Gastroesophageal sphincter (tissue), 4 donors: ENCODE measurements around the gene MCC. TPM values are rescaled to one million over a fixed set of nuclear protein-coding genes. Genes with fewer than 3 reads are reported as not detected.

ENCODE experiments used
- ATAC-seq: fragments of 150-250 bp; one replicate; pipeline ENCODE4 v1.9.1; 2016; ENCODE audit warnings: mild to moderate bottlenecking, moderate library complexity
- H3K27ac ChIP-seq, 4 donors: fragments of 200-600 bp; sonication (generic) in 3 of 4; 1 replicate in 3 of 4; 2 replicates in 1 of 4; pipeline ENCODE4 v1.5.1; 2016 to 2019
- H3K27me3 ChIP-seq: fragments of 200-600 bp; sonication (generic); one replicate; pipeline ENCODE4 v1.5.1; 2019
- H3K36me3 ChIP-seq, 2 donors: fragments of 200-600 bp; sonication (generic); one replicate each; pipeline ENCODE4 v1.5.1; 2019; ENCODE audit warnings: control low read depth in 1 of 2
- H3K4me1 ChIP-seq, 3 donors: fragments of 200-600 bp; sonication (generic); 1 replicate in 2 of 3; 2 replicates in 1 of 3; pipeline ENCODE4 v1.5.1; 2016 to 2019; ENCODE audit warnings: control low read depth in 2 of 3
- H3K4me3 ChIP-seq, 2 donors: fragments of 200-600 bp; sonication (generic); one replicate each; pipeline ENCODE4 v1.5.1; 2019; ENCODE audit warnings: mild to moderate bottlenecking in 1 of 2, moderate library complexity in 1 of 2
- H3K9me3 ChIP-seq, 3 donors: fragments of 200-600 bp; sonication (generic); one replicate each; pipeline ENCODE4 v1.5.1; 2017 to 2019; ENCODE audit warnings: control low read depth in 2 of 3
- EP300 ChIP-seq: sonication (generic); formaldehyde crosslinking; IDR thresholded peaks from one replicate; pipeline ENCODE4 v1.6.1; 2017; ENCODE audit warnings: antibody characterized with exemption, mild to moderate bottlenecking
- POLR2A ChIP-seq, 2 donors: fragments of 450-650 bp; IDR thresholded peaks; one replicate each; pipeline ENCODE4 v1.6.1; 2017; ENCODE audit warnings: antibody characterized with exemption in 2 of 2, mild to moderate bottlenecking in 2 of 2, moderate library complexity in 1 of 2
- POLR2AphosphoS5 ChIP-seq: sonication (generic); formaldehyde crosslinking; IDR thresholded peaks from one replicate; pipeline ENCODE4 v1.6.1; 2017; ENCODE audit warnings: antibody characterized with exemption
- WGBS, 2 donors: methylation state at CpG; one replicate each; pipeline ENCODE4 v1.1.5; 2018; ENCODE audit warnings: low coverage in 1 of 2; 5-methylcytosine and 5-hydroxymethylcytosine counted together
- total RNA-seq, 4 donors: library from RNA; depleted of rRNA; stranded (reverse); fragments of >200 nt; gene quantifications; one replicate each; pipeline ENCODE4 v1.1.0, GENCODE V29; 2016
- TF ChIP-seq, protein P1 (sequence below), 4 experiments: fragments of 200-600 bp in 2 of 4; fragments of 450-650 bp in 2 of 4; sonication (generic) in 1 of 4; IDR thresholded peaks; one replicate each; pipeline ENCODE4 v1.5.1; 2017 to 2019; ENCODE audit warnings: antibody characterized with exemption in 4 of 4, mild to moderate bottlenecking in 2 of 4, moderate library complexity in 2 of 4

The MCC gene
- total RNA-seq, 4 donors from 2014 or later, result 20.5 to 28.7 (median 23.5) TPM

DNA sequence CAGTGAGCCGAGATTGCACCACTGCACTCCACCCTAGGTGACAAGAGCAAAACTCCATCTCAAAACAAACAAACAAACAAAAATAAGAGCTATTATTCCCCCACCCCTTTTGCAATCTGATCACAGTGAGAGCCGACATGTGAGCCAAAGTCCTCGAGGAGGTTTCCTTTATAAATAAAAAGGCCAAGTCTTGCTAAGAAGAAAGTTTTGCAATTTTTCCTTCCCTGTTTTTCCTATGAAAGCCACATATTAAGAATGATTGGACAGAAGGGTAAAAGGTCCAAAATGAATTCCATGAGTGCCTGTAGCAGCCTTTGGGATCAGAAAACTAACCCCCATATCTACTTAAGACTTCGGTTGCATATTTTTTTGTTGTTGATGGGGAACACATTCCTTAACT, 233.1 kb downstream of the MCC start:
- H3K4me3 ChIP-seq, result no peak overlapping the region
- H3K36me3 ChIP-seq, result no peaks in the 10 kb centered on the region
- TF ChIP-seq, protein P1, sequence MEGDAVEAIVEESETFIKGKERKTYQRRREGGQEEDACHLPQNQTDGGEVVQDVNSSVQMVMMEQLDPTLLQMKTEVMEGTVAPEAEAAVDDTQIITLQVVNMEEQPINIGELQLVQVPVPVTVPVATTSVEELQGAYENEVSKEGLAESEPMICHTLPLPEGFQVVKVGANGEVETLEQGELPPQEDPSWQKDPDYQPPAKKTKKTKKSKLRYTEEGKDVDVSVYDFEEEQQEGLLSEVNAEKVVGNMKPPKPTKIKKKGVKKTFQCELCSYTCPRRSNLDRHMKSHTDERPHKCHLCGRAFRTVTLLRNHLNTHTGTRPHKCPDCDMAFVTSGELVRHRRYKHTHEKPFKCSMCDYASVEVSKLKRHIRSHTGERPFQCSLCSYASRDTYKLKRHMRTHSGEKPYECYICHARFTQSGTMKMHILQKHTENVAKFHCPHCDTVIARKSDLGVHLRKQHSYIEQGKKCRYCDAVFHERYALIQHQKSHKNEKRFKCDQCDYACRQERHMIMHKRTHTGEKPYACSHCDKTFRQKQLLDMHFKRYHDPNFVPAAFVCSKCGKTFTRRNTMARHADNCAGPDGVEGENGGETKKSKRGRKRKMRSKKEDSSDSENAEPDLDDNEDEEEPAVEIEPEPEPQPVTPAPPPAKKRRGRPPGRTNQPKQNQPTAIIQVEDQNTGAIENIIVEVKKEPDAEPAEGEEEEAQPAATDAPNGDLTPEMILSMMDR (IDR thresholded peaks at IDR 0.05), result no peak
- no peak for TF ChIP-seq POLR2A (IDR thresholded peaks at IDR 0.05)
- TF ChIP-seq EP300, result no peak
- TF ChIP-seq POLR2AphosphoS5, result no peak
- H3K9me3 ChIP-seq, result no peaks in the 10 kb centered on the region
- H3K4me1 ChIP-seq, result peaks cover 0 to 38% (median 8%) of the 10 kb centered on the region in 3 donors
- H3K27me3 ChIP-seq, result no peaks in the 10 kb centered on the region
- no peak for ATAC-seq
- 47 to 55% methylated on average over 3 to 4 of the region's 4 CpGs for WGBS, 2 donors
- H3K27ac ChIP-seq, result peak overlapping the region in 2 of 4 donors; percentile 14 to 18

DNA sequence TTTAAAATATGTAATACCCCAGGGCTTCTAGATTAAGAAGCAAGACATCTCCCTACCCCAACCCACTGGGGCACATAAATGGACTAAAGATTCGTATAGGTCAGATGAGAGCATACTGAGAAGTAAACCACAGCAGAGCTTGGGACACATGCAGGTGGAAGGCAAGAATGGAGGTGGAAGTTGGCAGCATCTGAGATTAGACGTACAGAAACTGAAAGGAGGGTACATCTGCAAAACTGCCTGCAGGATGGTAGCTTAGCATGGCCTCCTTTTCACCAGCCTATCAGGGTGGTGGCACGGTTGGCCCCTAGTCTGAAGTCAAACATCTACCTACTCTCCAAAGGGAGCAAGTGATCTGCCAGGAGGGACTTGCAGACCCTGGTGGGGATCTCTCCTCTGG, 235.2 kb downstream of the MCC start:
- no peaks in the 10 kb centered on the region for H3K27me3 ChIP-seq
- peaks cover 0 to 49% (median 15%) of the 10 kb centered on the region in 3 donors for H3K4me1 ChIP-seq
- WGBS, 2 donors, result 79 to 90% methylated on average over 3 of the region's 3 CpGs
- no peaks in the 10 kb centered on the region for H3K9me3 ChIP-seq
- TF ChIP-seq, protein P1 (IDR thresholded peaks at IDR 0.05), result no peak
- TF ChIP-seq EP300, result no peak
- no peak for TF ChIP-seq POLR2AphosphoS5
- H3K4me3 ChIP-seq, result no peak overlapping the region
- no peak overlapping the region for H3K27ac ChIP-seq
- no peaks in the 10 kb centered on the region for H3K36me3 ChIP-seq
- no peak for ATAC-seq

DNA sequence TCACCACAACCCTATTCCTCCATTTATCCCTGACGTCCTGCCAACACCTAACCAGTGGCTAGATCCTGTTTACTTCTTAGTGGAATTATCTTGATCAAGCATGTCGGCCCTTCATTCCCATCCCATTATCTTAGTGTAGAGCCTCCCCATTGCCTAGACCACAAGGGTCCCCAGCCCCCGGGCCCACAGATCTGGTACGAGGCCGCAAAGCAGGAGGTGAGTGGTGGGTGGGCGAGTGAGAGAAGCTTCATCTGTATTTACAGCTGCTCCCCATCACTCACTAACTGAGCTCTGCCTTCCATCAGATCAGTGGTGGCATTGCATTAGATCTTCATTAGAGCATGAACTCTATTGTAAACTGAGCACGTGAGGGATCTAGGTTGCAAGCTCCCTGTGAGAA, 236.2 kb downstream of the MCC start:
- 69 to 100% methylated on average over 3 to 4 of the region's 7 CpGs for WGBS, 2 donors
- no peaks in the 10 kb centered on the region for H3K36me3 ChIP-seq
- no peak overlapping the region for H3K27ac ChIP-seq
- TF ChIP-seq EP300, result no peak
- TF ChIP-seq POLR2AphosphoS5, result no peak
- TF ChIP-seq, protein P1 (IDR thresholded peaks at IDR 0.05), result no peak
- TF ChIP-seq POLR2A (IDR thresholded peaks at IDR 0.05), result no peak
- peaks cover 0 to 50% (median 15%) of the 10 kb centered on the region in 3 donors for H3K4me1 ChIP-seq
- no peaks in the 10 kb centered on the region for H3K9me3 ChIP-seq
- no peaks in the 10 kb centered on the region for H3K27me3 ChIP-seq
- no peak overlapping the region for H3K4me3 ChIP-seq
- ATAC-seq, result no peak

GRCh38 chr5:113250341-113250953, 237.8 kb downstream of the MCC start:
- no peaks in the 10 kb centered on the region for H3K9me3 ChIP-seq
- WGBS, 2 donors, result 5 to 13% methylated on average over 7 of the region's 7 CpGs
- TF ChIP-seq POLR2A (IDR thresholded peaks at IDR 0.05) (no peak), POLR2AphosphoS5 (peak; percentile 88)
- H3K4me3 ChIP-seq, result no peak overlapping the region
- no peaks in the 10 kb centered on the region for H3K36me3 ChIP-seq
- H3K27me3 ChIP-seq, result no peaks in the 10 kb centered on the region
- peaks cover 0 to 60% (median 15%) of the 10 kb centered on the region in 3 donors for H3K4me1 ChIP-seq
- peak; percentile 87 for ATAC-seq
- peak overlapping the region; percentile 34 to 75 (median 70) for H3K27ac ChIP-seq

GRCh38 chr5:113249206-113249605, 239.0 kb downstream of the MCC start:
- Histone ChIP-seq H3K27me3 (no peaks in the 10 kb centered on the region), H3K36me3 (no peaks in the 10 kb centered on the region), H3K9me3 (no peaks in the 10 kb centered on the region), H3K27ac (peak overlapping the region; percentile 7 to 72 (median 56)), H3K4me1 (peaks cover 0 to 57% (median 15%) of the 10 kb centered on the region in 3 donors), H3K4me3 (no peak overlapping the region)
- TF ChIP-seq EP300 (no peak), POLR2AphosphoS5 (no peak)
- TF ChIP-seq, protein P1 (IDR thresholded peaks at IDR 0.05), result no peak
- 91 to 92% methylated on average over 1 of the region's 1 CpG for WGBS, 2 donors
- no peak for ATAC-seq
